ENCODE results near the gene DEAF1.

Gene DEAF1

GRCh38 chr11:624705-625635 lies 70.1 kb downstream of the DEAF1 start, which contains the start of gene CDHR5:
Gene CDHR5, minus strand, starts transcription at chr11:624955. Its CDS starts 53 bp downstream, at chr11:624902.
- DNase-seq (ENCODE audit: low read depth in 3 of 3): no peak

GRCh38 chr11:623999-624704 lies 70.9 kb downstream of the DEAF1 start:
- DNase-seq (ENCODE audit: low read depth in 3 of 3): no peak

- no peak for DNase-seq (ENCODE audit: low read depth in 3 of 3)
Observed at GRCh38 chr11:623349-623869, 71.6 kb downstream of the DEAF1 start.

GRCh38 chr11:621838-622237 lies 73.2 kb downstream of the DEAF1 start:
- no peak for DNase-seq (ENCODE audit: low read depth in 3 of 3)

GRCh38 chr11:620935-621814 lies 73.8 kb downstream of the DEAF1 start:
- DNase-seq (ENCODE audit: low read depth in 3 of 3): no peak

- no peak for DNase-seq (ENCODE audit: low read depth in 3 of 3)
Observed at GRCh38 chr11:620201-620600, 74.8 kb downstream of the DEAF1 start.

GRCh38 chr11:619628-620050 lies 75.4 kb downstream of the DEAF1 start:
- no peak for DNase-seq (ENCODE audit: low read depth in 3 of 3)

GRCh38 chr11:618856-619627 lies 76.0 kb downstream of the DEAF1 start:
- no peak for DNase-seq (ENCODE audit: low read depth in 3 of 3)

GRCh38 chr11:617912-618682 lies 76.9 kb downstream of the DEAF1 start:
- DNase-seq (ENCODE audit: low read depth in 3 of 3): no peak

GRCh38 chr11:617199-617911 lies 77.7 kb downstream of the DEAF1 start:
- no peak for DNase-seq (ENCODE audit: low read depth in 3 of 3)

GRCh38 chr11:616320-617198 lies 78.5 kb downstream of the DEAF1 start:
- no peak for DNase-seq (ENCODE audit: low read depth in 3 of 3)

GRCh38 chr11:615504-616319 lies 79.3 kb downstream of the DEAF1 start, which contains the start of gene IRF7:
Gene IRF7, minus strand, starts transcription at chr11:615950. Its CDS starts 586 bp downstream, at chr11:615364.
- DNase-seq (ENCODE audit: low read depth in 3 of 3): peak; percentile 65 to 78 (median 74)

GRCh38 chr11:614623-615503 lies 80.2 kb downstream of the DEAF1 start:
- DNase-seq (ENCODE audit: low read depth in 3 of 3): no peak

GRCh38 chr11:614021-614622 lies 80.9 kb downstream of the DEAF1 start:
- DNase-seq (ENCODE audit: low read depth in 3 of 3): no peak

- DNase-seq (ENCODE audit: low read depth in 3 of 3): peak; percentile 68 to 93 (median 70)
Observed at GRCh38 chr11:613369-613968, 81.6 kb downstream of the DEAF1 start.

GRCh38 chr11:612961-613300 lies 82.1 kb downstream of the DEAF1 start:
- no peak for DNase-seq (ENCODE audit: low read depth in 3 of 3)

Data from stimulated activated CD4-positive, alpha-beta T cell treated with anti-CD3 and anti-CD28 coated beads, TNF-alpha, amount 100 ng/mL, for 48 hours (primary cell).